Uterus (tissue), 2 donors: ENCODE measurements around the gene SLC9A8.

ENCODE experiments used
- POLR2A ChIP-seq, 2 donors: fragments of 450-650 bp; IDR thresholded peaks; one replicate each; pipeline ENCODE4 v1.6.1; 2016; ENCODE audit warnings: antibody characterized with exemption in 2 of 2, mild to moderate bottlenecking in 1 of 2, moderate library complexity in 1 of 2
- TF ChIP-seq, protein P1 (sequence below), 4 experiments: fragments of 200-600 bp in 2 of 4; fragments of 450-650 bp in 2 of 4; sonication (generic) in 2 of 4; IDR thresholded peaks; one replicate each; pipeline ENCODE4 v1.5.1; 2016 to 2019; ENCODE audit warnings: antibody characterized with exemption in 4 of 4, mild to moderate bottlenecking in 2 of 4, moderate library complexity in 1 of 4

DNA sequence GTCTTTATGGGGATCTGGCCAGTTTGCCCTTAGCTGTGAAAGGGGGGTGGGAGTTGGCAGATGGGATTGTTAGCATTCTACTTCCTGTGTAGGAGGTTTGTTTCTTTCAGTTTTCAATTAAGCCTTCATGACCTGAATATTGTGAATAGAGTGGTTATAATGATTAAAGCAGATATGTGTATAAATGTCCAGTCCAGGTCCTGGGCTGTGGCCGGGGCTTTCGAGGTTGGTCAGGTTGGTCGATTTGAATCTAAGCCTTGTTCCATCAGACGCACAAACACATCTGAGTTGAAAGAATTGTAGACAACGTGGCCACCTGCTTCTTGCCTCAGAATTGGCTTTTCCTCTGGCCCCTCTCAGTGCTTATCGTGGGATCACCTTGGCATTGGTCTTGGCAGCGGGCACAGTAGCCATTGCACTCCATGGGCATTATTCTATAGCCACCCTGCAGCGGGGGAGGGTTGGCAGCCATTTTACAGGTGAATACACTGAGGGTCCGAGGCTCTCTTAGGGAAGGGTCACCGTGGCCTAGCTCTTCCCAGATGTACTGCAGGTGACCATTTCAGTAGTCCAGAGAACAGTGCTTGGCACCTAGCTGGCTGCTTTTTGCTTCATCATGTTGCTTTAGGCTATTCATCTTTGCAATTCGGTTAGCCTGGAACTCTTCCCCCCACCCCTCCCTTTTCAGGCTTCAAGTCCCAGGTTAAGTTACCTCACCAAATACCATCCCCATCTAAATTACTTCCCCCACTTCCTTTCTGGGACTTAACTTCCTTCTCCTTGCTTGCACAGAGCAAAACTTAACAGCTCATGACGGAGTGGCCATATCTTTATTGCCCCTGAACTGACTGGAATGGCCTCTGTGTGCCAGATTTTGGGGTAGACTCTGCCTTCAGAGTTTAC is 124.7 kb downstream of the SLC9A8 start:
- TF ChIP-seq, protein P1, sequence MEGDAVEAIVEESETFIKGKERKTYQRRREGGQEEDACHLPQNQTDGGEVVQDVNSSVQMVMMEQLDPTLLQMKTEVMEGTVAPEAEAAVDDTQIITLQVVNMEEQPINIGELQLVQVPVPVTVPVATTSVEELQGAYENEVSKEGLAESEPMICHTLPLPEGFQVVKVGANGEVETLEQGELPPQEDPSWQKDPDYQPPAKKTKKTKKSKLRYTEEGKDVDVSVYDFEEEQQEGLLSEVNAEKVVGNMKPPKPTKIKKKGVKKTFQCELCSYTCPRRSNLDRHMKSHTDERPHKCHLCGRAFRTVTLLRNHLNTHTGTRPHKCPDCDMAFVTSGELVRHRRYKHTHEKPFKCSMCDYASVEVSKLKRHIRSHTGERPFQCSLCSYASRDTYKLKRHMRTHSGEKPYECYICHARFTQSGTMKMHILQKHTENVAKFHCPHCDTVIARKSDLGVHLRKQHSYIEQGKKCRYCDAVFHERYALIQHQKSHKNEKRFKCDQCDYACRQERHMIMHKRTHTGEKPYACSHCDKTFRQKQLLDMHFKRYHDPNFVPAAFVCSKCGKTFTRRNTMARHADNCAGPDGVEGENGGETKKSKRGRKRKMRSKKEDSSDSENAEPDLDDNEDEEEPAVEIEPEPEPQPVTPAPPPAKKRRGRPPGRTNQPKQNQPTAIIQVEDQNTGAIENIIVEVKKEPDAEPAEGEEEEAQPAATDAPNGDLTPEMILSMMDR (IDR thresholded peaks at IDR 0.05): no peak
- TF ChIP-seq POLR2A (IDR thresholded peaks at IDR 0.05): no peak
